Measurements from ENCODE around the gene CREB3L2.

GRCh38 chr7:137985897-137986251 is 16.0 kb downstream of the CREB3L2 start:
- TF ChIP-seq POLR2A (IDR thresholded peaks at IDR 0.05; ENCODE audit: low read depth, low read length) (no peak), POLR2AphosphoS5 (IDR thresholded peaks at IDR 0.05; ENCODE audit: low read depth, low read length) (no peak), TAF1 (IDR thresholded peaks at IDR 0.05; ENCODE audit: borderline replicate concordance, low read depth, low read length) (no peak)

Measured in GM12892 (cell line).